KOPT-K1 (cell line): ENCODE measurements around the gene DNAH14.
"Not testable (repeated sequence)": the region's sequence is repeated elsewhere in the genome, so short reads cannot be mapped to it uniquely, and the experiment has no call there.

Source experiments
- H3K27ac ChIP-seq: fragments of 200-600 bp; sonication (generic); 2 replicates; pipeline ENCODE4 v1.5.1; 2016; ENCODE audit warnings: antibody characterized with exemption, mild to moderate bottlenecking, low read depth, low read length; ENCODE audit not compliant: poor library complexity, severe bottlenecking
- H3K36me3 ChIP-seq: fragments of 200-600 bp; sonication (generic); 2 replicates; pipeline ENCODE4 v1.5.1; 2017; ENCODE audit warnings: antibody characterized with exemption, mild to moderate bottlenecking, low read length, moderate library complexity; ENCODE audit not compliant: insufficient read depth
- H3K9me3 ChIP-seq: fragments of 200-600 bp; sonication (generic); 2 replicates; pipeline ENCODE4 v1.5.1; 2017; ENCODE audit warnings: antibody characterized with exemption, low read length, mild to moderate bottlenecking; ENCODE audit not compliant: insufficient read depth, poor library complexity, severe bottlenecking

The DNAH14 gene

DNA sequence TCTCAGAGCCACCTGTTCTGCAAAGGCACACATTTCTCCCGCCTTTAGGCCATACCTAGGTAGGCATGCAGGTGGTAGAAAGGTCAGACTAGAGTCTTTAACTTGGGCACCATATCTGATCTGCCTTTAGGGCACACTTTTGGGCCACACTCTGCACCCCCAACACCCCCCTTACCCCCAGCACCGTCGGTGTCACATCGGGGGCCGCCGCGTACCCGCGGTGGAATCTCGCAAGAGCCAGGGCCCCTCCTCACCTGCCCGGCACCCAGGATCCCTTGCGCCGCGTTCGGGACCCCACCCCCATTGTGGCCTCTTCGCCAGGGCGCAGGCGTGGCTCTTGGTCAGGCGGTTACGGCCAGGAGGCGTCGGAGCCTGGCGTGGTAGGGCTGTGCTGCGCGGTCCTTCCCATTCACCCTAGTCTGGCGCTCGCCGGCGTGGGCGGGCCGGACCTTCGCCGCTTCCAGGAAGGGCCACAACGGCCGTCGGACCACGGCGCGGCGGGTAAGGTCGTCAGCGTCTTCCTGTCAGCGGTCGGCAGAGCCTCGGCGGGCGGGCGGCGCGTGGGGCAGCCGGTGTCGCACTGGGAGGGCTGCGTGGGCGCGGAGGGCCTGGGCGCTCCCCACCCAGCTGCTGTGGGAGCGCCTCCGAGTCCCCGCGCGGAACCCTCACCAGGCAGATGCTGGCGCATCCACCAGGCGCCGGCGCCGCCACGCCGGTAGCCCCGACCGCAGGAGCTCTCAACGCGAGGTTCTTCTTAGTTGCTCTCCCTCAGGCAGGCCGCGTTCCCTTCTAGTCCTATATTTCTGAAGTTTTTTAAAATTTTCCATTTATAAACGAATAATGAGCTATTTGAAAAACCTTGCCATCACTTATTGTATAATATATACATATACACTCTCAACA, at the start of gene DNAH14:
Gene DNAH14, plus strand, starts transcription at position 341 of the 903 bp plus-strand sequence. CDS start 23,028 bp downstream, outside the sequence.
- H3K9me3 ChIP-seq, result peaks cover 30% of the 10 kb centered on the region
- no peak within 1 kb of the TSS for H3K27ac ChIP-seq
- H3K36me3 ChIP-seq, result no peaks in the 10 kb centered on the region

DNA sequence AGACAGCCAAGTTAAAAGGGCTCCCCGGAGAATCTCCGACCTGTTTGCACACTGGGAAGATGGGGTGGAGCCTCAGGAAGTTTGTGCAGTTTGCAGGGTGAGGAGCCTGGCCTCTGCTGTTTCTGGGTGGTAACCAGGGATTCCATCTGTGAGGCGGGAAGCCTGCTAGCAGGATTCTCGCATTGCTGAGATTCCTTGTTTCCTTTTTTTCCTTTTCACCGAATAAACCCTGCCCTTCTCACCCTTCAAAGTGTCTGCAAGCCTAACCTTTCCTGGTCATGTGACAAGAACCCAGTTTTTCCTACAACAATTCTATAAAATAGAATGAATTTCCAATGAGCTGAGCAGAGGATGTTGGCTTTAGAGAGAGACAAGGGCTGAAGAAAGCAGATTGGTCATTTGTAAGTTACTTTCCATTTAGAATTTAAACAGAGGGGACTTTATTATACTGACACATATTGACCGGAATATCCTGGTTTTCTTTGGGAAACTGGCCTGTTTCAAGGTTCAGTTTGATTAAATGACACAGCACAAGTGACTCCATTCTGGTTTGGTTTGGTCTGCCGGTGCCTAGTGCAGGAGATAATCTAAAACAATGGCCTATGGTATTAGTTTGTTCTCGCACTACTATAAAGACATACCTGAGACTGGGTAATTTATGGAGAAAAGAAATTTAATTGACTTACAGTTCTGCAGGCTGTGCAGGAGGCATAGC, 48.7 kb upstream of the DNAH14 start:
- no peak overlapping the region for H3K27ac ChIP-seq
- H3K9me3 ChIP-seq, result peaks cover 14% of the 10 kb centered on the region
- H3K36me3 ChIP-seq, result no peaks in the 10 kb centered on the region

DNA sequence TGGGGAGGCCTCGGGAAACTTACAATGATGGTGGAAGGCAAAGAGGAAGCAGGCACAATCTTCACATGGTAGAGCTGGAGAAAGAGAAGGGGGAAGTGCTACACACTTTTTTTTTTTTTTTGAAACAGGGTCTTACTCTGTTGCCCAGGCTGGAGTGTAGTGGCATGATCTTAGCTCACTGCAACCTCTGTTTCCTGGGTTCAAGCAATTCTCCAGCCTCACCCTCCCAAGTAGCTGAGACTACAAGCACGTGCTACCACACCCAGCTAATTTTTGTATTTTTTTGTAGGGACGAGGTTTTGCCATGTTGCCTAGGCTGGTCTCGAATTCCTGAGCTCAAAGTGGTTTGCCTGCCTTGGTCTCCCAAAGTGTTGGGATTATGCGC, 48.2 kb upstream of the DNAH14 start:
- H3K36me3 ChIP-seq, H3K27ac ChIP-seq: not testable (repeated sequence)
- peaks cover 19% of the 10 kb centered on the region for H3K9me3 ChIP-seq

DNA sequence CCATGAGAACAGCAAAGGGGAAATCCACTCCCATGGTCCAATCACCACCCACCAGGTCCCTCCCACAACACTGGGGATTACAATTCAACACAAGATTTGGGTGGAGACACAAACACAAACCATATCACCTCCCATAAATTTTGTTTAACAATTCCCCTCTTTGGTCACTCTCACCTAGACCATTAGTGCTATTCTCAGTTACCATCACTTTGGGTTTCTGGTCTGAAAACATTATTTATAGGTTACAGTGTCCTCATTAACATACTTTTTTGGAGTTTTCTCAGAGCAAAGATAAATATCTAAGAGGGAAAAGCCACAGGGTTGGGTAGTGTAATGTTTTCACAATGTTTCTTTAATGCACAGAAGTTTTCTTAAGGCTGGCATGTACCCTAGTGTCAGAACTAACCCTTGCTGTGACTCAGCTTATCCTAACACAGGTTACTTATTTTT, 47.7 kb upstream of the DNAH14 start:
- H3K9me3 ChIP-seq, result peaks cover 21% of the 10 kb centered on the region
- H3K36me3 ChIP-seq, result no peaks in the 10 kb centered on the region
- no peak overlapping the region for H3K27ac ChIP-seq

DNA sequence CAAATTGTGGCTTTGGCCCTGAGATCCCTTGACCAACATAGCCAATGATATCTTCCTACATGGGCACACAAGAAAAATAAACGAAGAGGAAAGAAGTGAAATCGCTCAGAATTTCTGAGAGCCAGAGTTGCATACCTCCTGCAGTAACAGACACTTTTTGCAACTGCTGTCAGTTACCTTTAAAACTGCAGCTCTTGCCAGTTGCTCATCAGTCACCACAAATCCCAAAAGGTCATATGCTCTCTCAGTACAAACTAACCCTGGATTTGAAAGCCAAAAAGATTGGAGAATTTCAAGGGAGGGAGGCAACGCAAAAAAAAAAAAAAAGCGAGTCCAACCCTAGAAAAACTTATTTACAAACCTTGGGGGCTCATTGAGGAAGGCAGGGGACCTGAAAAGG, 47.2 kb upstream of the DNAH14 start:
- Histone ChIP-seq H3K36me3 (no peaks in the 10 kb centered on the region), H3K27ac (no peak overlapping the region), H3K9me3 (peaks cover 21% of the 10 kb centered on the region)

DNA sequence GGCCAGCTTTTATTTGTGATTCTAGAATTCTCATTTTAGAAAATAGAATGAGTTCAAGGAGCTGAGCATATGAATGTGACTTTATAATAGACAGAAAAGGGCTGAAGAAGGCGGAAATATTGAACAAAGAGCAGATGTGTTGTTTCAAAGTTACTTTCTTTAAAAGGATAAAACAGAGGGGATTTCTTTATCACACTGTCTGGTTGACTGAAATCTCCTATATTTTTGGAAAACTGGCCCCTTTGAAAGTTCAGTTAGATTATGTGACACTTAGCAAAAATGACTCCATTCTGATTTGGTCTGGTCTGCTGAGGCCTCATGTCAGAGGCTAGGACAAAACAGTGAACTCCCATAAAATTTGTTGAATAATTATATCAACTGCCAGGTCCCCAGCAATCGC, 46.4 kb upstream of the DNAH14 start:
- H3K9me3 ChIP-seq, result peaks cover 21% of the 10 kb centered on the region
- no peak overlapping the region for H3K27ac ChIP-seq

DNA sequence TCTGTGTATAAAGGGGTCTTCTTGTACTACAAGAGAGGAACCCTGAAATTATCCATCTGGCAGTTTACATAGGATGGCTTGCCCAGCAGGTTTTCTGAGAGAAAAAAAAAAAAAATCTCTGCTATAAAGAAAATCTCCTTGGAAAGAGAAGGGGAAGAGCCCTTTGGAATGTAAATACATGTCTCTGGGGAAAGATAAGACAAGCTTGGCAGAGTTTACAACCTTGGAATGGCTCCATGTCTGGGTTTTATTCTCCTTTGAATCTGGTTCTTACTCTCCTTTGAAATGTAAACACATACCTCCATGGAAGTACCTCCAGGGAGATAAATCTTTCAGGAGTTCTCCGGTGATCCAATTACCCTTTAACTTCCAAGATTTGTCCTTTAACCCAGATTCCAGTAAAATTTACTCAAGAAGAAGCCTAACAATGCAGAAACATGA, 45.1 kb upstream of the DNAH14 start:
- Histone ChIP-seq H3K9me3 (peaks cover 21% of the 10 kb centered on the region), H3K27ac (no peak overlapping the region), H3K36me3 (no peaks in the 10 kb centered on the region)

More for the DNA sequence above, 46.4 kb upstream of the DNAH14 start:
- H3K36me3 ChIP-seq, result no peaks in the 10 kb centered on the region

DNA sequence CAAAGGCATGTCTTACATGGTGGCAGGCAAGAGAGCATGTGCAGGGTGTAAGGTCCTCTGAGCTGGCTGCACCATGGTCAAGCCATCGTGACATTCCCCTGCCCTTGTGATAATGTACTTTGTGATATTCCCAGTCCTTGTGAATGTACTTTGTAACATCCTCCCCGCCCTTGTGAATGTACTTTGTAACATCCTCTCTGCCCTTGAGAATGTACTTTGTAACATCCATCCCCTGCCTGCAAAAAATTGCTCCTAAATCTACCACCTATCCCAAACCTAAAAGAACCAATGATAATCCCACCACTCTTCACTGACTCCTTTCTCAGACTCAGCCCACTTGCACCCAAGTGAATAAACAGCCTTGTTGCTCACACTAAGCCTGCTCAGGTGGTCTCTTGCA, 44.1 kb upstream of the DNAH14 start:
- not testable (repeated sequence) for H3K36me3 ChIP-seq, H3K27ac ChIP-seq
- peaks cover 21% of the 10 kb centered on the region for H3K9me3 ChIP-seq

DNA sequence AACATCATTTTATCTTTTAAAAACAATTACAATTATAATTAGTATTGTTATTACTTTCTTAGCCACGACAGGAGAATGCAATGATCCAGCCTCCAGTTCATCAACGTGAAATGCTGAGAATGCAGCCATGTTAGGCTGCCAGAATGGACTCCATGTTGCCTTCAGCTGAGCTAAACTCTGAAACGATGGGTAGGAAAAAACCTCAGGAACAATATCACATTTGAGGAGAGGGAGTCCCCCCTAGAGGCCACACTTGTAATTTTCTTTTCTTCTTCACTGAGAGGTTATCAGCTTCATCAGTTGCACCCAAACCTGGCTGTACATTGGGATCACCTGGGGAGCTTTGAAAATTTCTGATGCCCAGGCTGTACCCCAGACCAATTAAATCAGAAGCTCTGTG, 34.6 kb upstream of the DNAH14 start:
- H3K27ac ChIP-seq, result no peak overlapping the region
- no peaks in the 10 kb centered on the region for H3K36me3 ChIP-seq
- peaks cover 8% of the 10 kb centered on the region for H3K9me3 ChIP-seq

DNA sequence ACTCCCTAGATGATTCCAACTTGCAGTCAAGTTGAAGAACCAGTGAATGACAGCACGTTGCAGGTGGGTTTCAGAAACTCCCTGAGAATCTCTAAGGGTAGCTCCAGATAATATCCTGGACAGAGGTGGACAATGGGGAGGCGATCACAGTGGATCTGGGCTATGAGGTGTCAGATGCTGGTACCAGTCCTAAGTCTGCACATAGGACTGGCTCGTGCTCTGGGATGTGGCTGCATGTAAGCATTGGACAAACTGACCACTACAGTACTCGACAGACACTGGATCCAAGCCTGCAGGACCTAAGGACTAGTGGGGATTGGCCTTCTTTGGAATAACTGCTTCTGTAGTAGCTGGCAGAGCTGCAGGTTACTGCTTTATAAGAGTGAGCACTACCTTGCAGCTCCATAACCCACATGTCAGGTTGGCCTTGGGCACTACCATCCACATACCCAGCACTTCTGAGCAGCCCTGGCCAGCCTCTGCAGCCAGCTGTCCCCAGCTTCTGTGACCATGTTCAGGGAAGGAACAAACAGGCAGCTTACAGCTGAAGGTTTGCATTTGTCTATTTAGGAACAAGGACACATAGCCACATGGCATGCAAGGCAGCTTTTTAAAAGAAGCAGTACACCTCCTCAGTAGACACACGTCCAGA, 33.2 kb upstream of the DNAH14 start:
- Histone ChIP-seq H3K36me3 (no peaks in the 10 kb centered on the region), H3K9me3 (peaks cover 8% of the 10 kb centered on the region), H3K27ac (no peak overlapping the region)

DNA sequence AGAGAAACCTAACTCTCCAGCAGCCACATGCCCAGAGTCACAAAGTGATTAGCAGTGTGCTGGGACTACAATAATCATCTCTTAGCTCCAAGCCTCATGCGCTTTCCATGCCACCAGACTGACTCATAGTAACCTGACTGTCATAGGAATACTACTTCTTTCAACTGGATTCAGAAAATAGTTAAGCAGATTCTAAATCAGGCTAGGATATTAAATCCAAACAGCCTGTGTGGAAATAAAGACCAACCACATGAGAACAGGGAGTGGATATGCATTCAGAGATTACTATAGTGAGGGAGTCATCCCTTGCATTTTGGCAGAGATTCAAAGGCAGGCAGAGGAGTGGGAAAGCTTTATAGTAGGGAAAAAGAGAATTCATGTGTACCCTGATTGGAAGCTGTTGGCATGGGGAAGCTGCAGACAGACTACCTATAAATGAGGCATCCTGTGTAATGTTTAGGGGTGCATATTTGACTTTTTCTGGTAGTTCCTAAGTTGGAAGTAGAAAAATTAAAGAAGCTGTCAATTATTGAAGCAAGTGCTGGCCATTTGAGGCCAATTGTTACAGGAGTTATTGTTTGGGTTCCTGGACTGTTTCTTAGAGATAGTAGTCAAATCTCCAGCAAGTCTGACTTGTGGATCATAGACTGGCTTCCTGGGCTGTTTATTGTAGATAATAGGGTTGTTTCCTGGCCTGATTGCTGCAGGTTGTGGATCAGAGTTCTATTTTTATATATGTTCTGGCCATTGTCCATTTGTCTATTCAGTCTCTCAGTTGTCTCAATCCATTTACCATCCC, 31.7 kb upstream of the DNAH14 start:
- Histone ChIP-seq H3K36me3 (no peaks in the 10 kb centered on the region), H3K9me3 (peaks cover 8% of the 10 kb centered on the region), H3K27ac (no peak overlapping the region)

DNA sequence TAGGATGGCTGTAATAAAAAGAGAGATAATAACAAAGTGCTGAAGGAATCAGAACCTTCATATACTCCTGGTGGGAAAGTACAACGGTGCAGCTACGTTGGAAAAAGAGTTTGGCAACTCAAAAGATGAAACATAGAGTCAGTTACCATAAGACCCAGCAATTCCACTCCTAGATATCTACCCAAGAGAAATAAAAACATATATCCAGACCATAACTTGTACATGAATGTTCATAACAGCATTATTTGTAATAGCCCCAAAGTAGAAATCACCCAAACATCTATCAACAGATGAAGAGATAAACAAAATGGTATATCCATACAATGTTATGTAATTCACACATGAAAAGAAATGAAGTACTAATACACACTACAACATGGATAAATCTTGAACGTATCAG, 30.5 kb upstream of the DNAH14 start:
- Histone ChIP-seq H3K9me3 (peaks cover 8% of the 10 kb centered on the region), H3K27ac (no peak overlapping the region), H3K36me3 (no peaks in the 10 kb centered on the region)

DNA sequence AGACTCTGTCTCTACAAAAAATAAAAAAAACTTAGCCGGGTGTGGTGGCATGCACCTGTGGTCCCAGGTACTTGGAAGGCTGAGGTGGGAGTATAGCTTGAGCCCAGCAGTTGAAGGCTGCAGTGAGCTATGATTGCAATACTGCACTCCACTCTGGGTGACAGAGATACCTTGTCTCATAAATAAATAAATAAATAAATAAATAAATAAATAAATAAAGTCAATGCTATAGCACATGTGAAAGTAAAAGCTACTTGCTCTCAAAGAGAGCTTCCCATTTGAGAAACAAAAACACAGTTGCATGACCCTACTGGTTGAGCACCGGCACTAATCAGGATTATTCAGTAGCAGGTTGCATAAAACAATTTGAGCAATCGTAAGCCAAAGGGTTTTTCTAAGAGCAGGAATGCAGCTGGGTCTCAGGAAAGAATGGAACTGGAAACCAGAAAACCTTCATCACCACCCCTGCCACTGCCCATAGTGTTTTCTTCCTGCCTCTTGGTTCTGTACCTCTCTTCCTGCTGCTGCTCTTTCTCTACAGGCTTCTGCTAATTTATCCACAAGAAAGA, 29.3 kb upstream of the DNAH14 start:
- Histone ChIP-seq H3K9me3 (peaks cover 8% of the 10 kb centered on the region), H3K27ac (no peak overlapping the region), H3K36me3 (no peaks in the 10 kb centered on the region)

DNA sequence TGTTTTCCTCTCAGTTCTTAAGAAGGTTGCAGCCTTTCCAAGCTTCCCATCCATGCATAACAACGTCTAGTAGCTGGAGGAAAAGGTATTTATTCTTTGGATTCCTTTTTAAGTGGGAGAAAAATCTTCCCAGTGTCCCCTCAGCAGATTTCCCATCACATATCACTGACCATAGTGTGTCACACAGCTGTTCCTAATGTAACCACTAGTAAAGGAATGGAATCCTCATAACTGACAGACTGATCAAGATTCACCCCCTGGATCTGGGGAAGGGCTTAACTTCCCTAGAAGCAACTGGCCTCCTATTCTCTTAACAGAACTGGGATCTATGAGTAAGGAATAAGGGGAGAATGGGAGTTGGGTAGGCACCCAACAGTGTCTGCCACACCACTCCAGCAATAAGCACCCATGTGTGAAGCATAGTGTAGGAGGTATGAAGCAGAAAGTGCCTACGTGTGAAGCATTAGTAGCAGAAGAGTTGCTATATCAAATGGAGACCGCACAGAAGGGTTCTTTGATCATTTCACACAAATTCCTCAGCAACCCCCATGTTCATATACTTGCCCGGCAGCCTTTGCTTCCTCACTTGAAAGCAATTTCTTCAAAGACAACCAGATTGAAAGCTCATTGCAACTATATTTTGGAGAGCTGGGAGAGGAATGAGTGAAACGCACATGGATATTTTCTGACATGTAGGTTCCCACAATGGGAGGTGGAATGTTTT, 28.2 kb upstream of the DNAH14 start:
- Histone ChIP-seq H3K36me3 (no peaks in the 10 kb centered on the region), H3K9me3 (peaks cover 8% of the 10 kb centered on the region), H3K27ac (no peak overlapping the region)
